CD4-positive, alpha-beta T cell (primary cell): ENCODE data around the gene GDAP2. TPM values are rescaled to one million over a fixed set of nuclear protein-coding genes. Genes with fewer than 3 reads are reported as not detected.

Experiments
- ATAC-seq: fragments of 200-7000 bp; cut with Tn5 transposase; one replicate; pipeline ENCODE4 v1.10.0; 2022; ENCODE audit warnings: mild to moderate bottlenecking; ENCODE audit not compliant: poor library complexity
- CTCF ChIA-PET: fragments of 350-600 bp; sonication (Branson Sonifier 250); formaldehyde crosslinking; loops from one replicate; lab custom pipeline; 2021; ENCODE audit warnings: antibody characterized with exemption, inconsistent platforms; lab: Charles Lee
- POLR2A ChIA-PET: fragments of 350-600 bp; sonication (Branson Sonifier 250); formaldehyde crosslinking; loops from one replicate; lab custom pipeline; 2021; ENCODE audit warnings: antibody characterized with exemption, inconsistent platforms; lab: Charles Lee
- DNase-seq, 14 experiments: peaks; one replicate each; pipeline ENCODE4 v3.0.0-alpha.2; 2013 to 2020; ENCODE audit warnings: mixed read lengths in 2 of 14
- H3K27ac ChIP-seq, 2 donors: one replicate each; pipeline versions ENCODE4 v1.5.1 to v1.7.0; 2013; ENCODE audit warnings: low read length in 2 of 2, low read depth in 1 of 2, mild to moderate bottlenecking in 1 of 2
- H3K27me3 ChIP-seq, 2 experiments: 1 replicate in 1 of 2; 2 replicates in 1 of 2; pipeline versions ENCODE4 v1.6.1 to v1.7.0; 2013; ENCODE audit warnings: low read length in 2 of 2, control low read depth in 1 of 2, mild to moderate bottlenecking in 1 of 2, moderate library complexity in 1 of 2; ENCODE audit not compliant: insufficient read depth in 2 of 2, control insufficient read depth in 1 of 2
- H3K36me3 ChIP-seq: one replicate; pipeline ENCODE4 v1.6.1; 2013; ENCODE audit warnings: low read length, control low read depth; ENCODE audit not compliant: insufficient read depth
- H3K4me1 ChIP-seq: one replicate; pipeline ENCODE4 v1.6.1; 2013; ENCODE audit warnings: low read length, control low read depth; ENCODE audit not compliant: insufficient read depth
- H3K4me3 ChIP-seq: one replicate; pipeline ENCODE4 v1.5.1; 2013; ENCODE audit warnings: mild to moderate bottlenecking, low read length, moderate library complexity
- H3K9me3 ChIP-seq, 2 experiments: 1 replicate in 1 of 2; 2 replicates in 1 of 2; pipeline versions ENCODE4 v1.6.1 to v1.7.0; 2013; ENCODE audit warnings: low read length in 2 of 2, mild to moderate bottlenecking in 2 of 2, control low read depth in 1 of 2, moderate library complexity in 1 of 2; ENCODE audit not compliant: control insufficient read depth in 1 of 2, insufficient read depth in 1 of 2
- H3K27ac Mint-ChIP-seq: one replicate; pipeline ENCODE4 v1.8.0; 2020; ENCODE audit warnings: mixed read lengths
- H3K27me3 Mint-ChIP-seq: one replicate; pipeline ENCODE4 v1.8.0; 2021; ENCODE audit warnings: mixed read lengths
- H3K36me3 Mint-ChIP-seq: one replicate; pipeline ENCODE4 v1.8.0; 2021; ENCODE audit warnings: low read depth, mixed read lengths
- H3K4me1 Mint-ChIP-seq: one replicate; pipeline ENCODE4 v1.8.0; 2021; ENCODE audit warnings: low read depth, mixed read lengths
- H3K4me3 Mint-ChIP-seq: one replicate; pipeline ENCODE4 v1.8.0; 2020; ENCODE audit warnings: mild to moderate bottlenecking, mixed read lengths
- H3K9me3 Mint-ChIP-seq: one replicate; pipeline ENCODE4 v1.8.0; 2020; ENCODE audit warnings: mixed read lengths
- intact Hi-C, 2 experiments: fragments of 100-400 bp; cut with DNase I in 1 of 2; cut with micrococcal nuclease in 1 of 2; formaldehyde crosslinking; loops; one replicate each; pipeline versions ENCODE4 v1.15.1 to v1.9.0; 2023 to 2025; cut with DNase I, micrococcal nuclease
- total RNA-seq, 174 experiments: library from RNA in 2 of 174; stranded (reverse) in 2 of 174; gene quantifications; one replicate each; pipeline ENCODE4 v1.2.3 and lab custom pipeline; 2021 to 2026
- TF ChIP-seq, protein P1 (sequence below): fragments of 200-600 bp; IDR thresholded peaks from one replicate; pipeline ENCODE4 v1.8.0; 2022; ENCODE audit warnings: antibody characterized with exemption, mild to moderate bottlenecking

GDAP2 gene
- total RNA-seq, 2 experiments from 2014 or later = 18.1 to 18.9 TPM

DNA sequence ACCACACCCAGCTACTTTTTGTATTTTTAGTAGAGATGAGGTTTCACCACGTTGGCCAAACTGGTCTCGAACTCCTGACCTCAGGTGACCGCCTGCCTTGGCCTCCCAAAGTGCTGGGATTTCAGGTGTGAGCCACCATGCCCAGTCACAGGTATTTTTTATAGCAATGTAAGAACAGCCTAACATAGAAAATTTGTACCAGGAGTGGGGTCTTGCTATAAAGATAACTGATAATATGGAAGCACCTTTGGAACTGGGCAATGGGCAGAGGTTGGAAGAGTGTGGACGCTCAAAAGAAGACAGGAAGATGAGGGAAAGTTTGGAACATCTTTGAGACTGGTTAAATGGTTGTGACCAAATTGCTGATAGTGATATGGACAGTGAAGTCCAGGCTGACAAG is 99.2 kb downstream of the GDAP2 start:
- no peak overlapping the region for H3K4me3 ChIP-seq
- Mint-ChIP-seq H3K4me1 (no peaks in the 10 kb centered on the region), H3K36me3 (peaks cover 4% of the 10 kb centered on the region), H3K4me3 (no peak overlapping the region), H3K27me3 (peaks cover 30% of the 10 kb centered on the region), H3K27ac (no peak overlapping the region), H3K9me3 (peaks cover 7% of the 10 kb centered on the region)
- H3K27me3 ChIP-seq = peaks cover 0 to 6% of the 10 kb centered on the region in 2 experiments
- H3K36me3 ChIP-seq = no peaks in the 10 kb centered on the region
- ChIA-PET CTCF (no interaction called here), POLR2A (no interaction called here)
- H3K4me1 ChIP-seq = no peaks in the 10 kb centered on the region
- ATAC-seq (no peak), DNase-seq (no peak)
- H3K27ac ChIP-seq = no peak overlapping the region
- intact Hi-C loops = no loop called here
- peaks cover 0 to 8% of the 10 kb centered on the region in 2 experiments for H3K9me3 ChIP-seq
- TF ChIP-seq, protein P1, sequence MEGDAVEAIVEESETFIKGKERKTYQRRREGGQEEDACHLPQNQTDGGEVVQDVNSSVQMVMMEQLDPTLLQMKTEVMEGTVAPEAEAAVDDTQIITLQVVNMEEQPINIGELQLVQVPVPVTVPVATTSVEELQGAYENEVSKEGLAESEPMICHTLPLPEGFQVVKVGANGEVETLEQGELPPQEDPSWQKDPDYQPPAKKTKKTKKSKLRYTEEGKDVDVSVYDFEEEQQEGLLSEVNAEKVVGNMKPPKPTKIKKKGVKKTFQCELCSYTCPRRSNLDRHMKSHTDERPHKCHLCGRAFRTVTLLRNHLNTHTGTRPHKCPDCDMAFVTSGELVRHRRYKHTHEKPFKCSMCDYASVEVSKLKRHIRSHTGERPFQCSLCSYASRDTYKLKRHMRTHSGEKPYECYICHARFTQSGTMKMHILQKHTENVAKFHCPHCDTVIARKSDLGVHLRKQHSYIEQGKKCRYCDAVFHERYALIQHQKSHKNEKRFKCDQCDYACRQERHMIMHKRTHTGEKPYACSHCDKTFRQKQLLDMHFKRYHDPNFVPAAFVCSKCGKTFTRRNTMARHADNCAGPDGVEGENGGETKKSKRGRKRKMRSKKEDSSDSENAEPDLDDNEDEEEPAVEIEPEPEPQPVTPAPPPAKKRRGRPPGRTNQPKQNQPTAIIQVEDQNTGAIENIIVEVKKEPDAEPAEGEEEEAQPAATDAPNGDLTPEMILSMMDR = no peak

- H3K36me3 Mint-ChIP-seq = peaks cover 4% of the 10 kb centered on the region
- DNase-seq = no peak
- no peak overlapping the region for H3K4me3 ChIP-seq
- ATAC-seq = no peak
- H3K27ac ChIP-seq = no peak overlapping the region
- peaks cover 7% of the 10 kb centered on the region for H3K9me3 Mint-ChIP-seq
- no peak overlapping the region for H3K4me3 Mint-ChIP-seq
- no peaks in the 10 kb centered on the region for H3K4me1 Mint-ChIP-seq
- H3K27me3 Mint-ChIP-seq = peaks cover 30% of the 10 kb centered on the region
- no peaks in the 10 kb centered on the region for H3K4me1 ChIP-seq
- H3K9me3 ChIP-seq = peaks cover 0 to 8% of the 10 kb centered on the region in 2 experiments
- ChIA-PET POLR2A (no interaction called here), CTCF (interaction anchor here (0.6 kb wide), 1 partner anchor 20 kb away, joined by 3 read pairs; no protein-coding TSS in a partner anchor)
- no peaks in the 10 kb centered on the region for H3K36me3 ChIP-seq
- peaks cover 0 to 6% of the 10 kb centered on the region in 2 experiments for H3K27me3 ChIP-seq
- intact Hi-C loops = no loop called here
- TF ChIP-seq, protein P1 = no peak
- no peak overlapping the region for H3K27ac Mint-ChIP-seq
Observed at GRCh38 chr1:117828201-117828600, 101.2 kb downstream of the GDAP2 start.

- Histone ChIP-seq H3K27ac (no peak overlapping the region), H3K4me1 (no peaks in the 10 kb centered on the region), H3K36me3 (no peaks in the 10 kb centered on the region), H3K4me3 (no peak overlapping the region), H3K9me3 (peaks cover 6 to 11% of the 10 kb centered on the region in 2 experiments), H3K27me3 (peaks cover 0 to 6% of the 10 kb centered on the region in 2 experiments)
- ATAC-seq (no peak), DNase-seq (no peak)
- peaks cover 9% of the 10 kb centered on the region for H3K9me3 Mint-ChIP-seq
- no peaks in the 10 kb centered on the region for H3K36me3 Mint-ChIP-seq
- H3K27ac Mint-ChIP-seq = no peak overlapping the region
- CTCF ChIA-PET = no interaction called here
- intact Hi-C loops = no loop called here
- H3K4me3 Mint-ChIP-seq = no peak overlapping the region
- TF ChIP-seq, protein P1 = no peak
- peaks cover 30% of the 10 kb centered on the region for H3K27me3 Mint-ChIP-seq
- H3K4me1 Mint-ChIP-seq = no peaks in the 10 kb centered on the region
- POLR2A ChIA-PET = no interaction called here
Observed at GRCh38 chr1:117826540-117827078, 102.8 kb downstream of the GDAP2 start.
